NCI-H2029 treated with DMSO at 0.1 percent for 48 hours (cell line): ENCODE results near the gene CEP170.

Experiments used
- DNase-seq: peaks from one replicate; lab custom pipeline; 2025; lab: John Stamatoyannopoulos, UW

The CEP170 gene

DNA sequence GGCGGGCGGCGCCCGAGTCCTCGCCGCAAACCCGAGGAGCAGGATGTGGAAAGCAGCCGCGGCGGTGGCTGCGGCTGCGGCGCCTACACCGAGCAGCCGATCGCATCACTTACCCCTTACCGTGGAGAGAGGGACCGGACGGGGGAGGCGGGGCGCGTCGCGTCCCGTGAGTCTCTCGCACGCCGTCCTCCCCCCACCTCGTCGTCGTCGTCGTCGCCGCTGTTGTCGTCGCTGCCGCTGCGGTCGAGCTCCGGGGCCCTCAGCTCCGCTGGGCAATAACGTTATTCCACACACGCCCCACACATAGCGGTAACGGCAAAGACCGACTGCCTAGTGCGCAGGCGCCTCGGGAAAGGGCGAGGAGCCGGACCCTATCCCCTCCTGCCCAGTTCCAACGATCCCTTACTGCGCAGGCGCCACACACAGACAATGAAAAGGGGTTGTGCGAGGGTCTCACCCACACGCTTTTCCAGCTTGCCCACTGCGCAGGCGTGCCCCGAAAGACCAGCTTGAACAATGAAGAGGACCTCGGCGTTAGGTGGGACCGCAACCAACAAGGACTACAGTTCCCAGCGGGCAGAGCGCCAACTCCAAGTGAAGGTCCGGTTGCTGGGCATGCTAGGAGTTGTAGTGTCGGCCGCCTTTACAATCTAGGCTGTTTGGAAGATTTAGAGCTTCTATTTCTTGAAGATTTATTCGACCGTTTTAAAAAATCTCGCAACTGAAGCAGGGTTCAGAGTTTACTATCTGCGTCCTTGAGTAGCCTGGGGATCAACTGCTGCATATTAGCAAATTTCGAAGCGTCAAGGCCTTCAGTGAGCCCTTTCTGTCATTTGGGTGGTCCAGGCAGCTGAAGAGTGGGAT, at the start of gene CEP170:
CEP170 (minus strand) TSS at position 355 of the 864 bp plus-strand sequence. CDS start 30,001 bp downstream, outside the sequence.
- peak; percentile 98 for DNase-seq

DNA sequence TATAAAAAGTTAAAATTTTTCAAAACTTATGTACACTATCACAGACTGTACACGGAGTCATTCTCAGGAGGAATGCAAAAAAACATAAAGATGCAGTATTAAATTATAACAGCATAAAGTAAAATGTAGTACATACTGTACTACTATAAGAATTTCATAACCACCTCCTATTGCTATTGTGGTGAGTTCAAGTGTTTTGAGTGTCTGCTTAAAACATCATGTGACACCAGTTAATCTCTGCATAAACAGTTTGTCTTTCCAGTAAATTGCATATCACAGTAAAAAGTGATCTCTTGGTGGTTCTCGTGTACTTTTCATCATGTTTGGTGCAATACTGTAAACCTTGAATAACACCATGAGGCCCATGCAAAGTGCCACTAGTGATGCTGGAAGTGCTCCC, 46.0 kb upstream of the CEP170 start:
- DNase-seq = no peak

- no peak for DNase-seq
Observed at GRCh38 chr1:243299069-243299468, 44.0 kb upstream of the CEP170 start.

DNA sequence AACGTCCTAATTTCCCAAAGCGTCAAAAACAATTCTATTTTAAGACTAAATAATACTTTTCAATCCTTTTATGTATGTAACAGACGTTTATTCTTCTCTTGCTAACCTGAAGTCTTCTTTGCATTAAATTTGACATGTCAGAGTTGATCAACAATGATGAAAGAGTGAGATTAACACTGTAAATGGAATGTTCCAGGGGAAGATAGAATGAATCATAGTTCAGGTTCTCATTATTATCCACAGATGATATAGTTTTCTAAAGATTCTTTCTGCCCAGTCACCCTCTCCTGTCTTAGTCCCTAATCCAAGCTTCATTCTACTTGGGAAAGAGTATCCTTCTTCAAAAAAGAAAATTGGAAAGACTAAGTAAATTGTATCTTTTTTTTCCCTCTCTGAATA, 39.6 kb upstream of the CEP170 start:
- DNase-seq = no peak

GRCh38 chr1:243293941-243294722, 39.1 kb upstream of the CEP170 start:
- no peak for DNase-seq

DNA sequence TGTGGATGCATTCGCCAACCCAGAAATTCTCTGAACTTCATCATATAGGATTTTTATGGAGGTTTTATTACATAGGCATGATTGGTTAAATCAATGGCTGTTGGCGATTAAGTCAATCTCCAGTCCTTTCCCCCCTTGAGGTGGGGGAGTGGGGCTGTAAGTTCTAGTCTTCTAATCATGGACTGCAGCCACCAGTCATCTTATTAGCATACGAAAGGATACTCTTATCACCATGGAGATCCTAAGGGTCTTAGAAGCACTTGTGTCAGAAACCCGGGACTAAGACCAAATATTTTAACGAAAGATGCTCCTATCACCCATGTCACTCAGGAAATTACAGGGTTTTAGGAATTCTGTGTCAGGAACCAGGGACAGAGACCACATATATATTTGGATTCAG, 37.0 kb upstream of the CEP170 start:
- DNase-seq = no peak

GRCh38 chr1:243291292-243291691, 36.2 kb upstream of the CEP170 start:
- no peak for DNase-seq

- DNase-seq = no peak
Observed at GRCh38 chr1:243288062-243288461, 33.0 kb upstream of the CEP170 start.

GRCh38 chr1:243287652-243288051, 32.6 kb upstream of the CEP170 start:
- DNase-seq = no peak

DNA sequence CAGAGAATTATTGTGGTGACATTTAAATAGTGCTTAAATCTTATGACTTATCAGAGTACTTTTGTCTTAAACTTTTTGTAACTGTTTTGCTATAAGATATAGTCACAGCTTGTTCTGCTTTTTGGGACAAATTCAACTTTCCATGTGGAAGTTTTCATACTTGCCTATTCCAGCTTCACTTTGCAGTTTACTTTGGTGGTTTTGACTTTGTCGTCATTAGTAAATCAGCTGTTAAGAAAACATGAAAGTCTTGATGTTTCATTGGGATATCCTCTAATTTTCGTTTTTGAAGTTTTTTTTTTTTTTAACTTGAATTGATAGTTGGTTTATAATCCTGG, 32.0 kb upstream of the CEP170 start:
- DNase-seq = no peak

DNA sequence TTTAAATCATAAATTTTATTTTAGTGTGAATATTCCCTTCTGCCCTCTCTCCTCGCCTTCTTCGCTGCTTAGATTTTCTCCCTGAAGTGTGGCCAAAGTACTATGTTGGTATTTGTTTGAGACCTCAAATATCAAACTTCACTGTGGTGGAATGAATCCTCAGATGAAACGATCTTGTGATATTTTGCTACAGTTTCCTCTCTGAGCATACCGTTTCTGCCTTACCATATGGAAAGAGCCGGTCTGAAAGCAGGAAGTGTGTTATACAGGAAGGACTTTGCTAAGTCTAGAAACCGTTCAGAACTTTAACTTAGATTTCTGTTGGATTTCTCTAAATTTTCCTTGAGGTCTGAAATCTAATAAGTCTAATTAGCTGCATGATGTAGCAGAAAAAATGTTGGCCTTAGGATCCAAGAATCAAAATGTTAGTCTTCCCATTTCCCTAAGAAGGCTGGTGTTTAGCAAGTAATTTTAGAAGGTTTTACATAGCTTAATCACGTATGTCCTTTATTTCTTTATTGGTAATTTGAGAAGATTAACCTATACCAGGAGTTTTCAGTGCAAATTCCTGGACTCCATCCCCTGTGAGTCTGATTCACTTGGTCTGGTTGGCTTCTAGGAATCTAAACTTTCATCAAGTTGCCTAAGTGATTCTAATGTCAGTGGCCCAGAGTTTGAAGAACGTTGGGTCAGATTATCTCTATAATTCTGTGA, 31.5 kb upstream of the CEP170 start:
- no peak for DNase-seq

GRCh38 chr1:243281672-243282071, 26.6 kb upstream of the CEP170 start:
- no peak for DNase-seq

GRCh38 chr1:243280571-243281129, 25.6 kb upstream of the CEP170 start:
- DNase-seq = no peak

- DNase-seq = no peak
Observed at GRCh38 chr1:243275316-243275715, 20.2 kb upstream of the CEP170 start.

DNA sequence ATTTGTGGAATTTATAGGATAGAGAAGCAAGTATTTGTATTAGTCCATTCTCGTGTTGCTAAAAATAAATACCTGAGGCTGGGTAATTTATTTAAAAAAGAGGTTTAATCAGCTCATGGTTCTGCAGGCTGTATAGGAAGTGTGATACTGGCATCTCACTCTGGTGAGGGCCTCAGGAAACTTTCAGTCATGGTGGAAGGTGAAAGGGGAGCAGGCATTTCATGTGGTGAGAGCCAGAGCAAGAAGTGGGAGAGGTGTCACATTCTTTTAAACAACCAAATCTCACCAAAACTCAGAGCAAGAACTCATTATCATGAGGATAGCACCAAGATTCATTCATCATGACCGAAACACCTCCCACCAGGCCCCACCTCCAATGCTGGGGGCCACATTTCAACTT, 18.9 kb upstream of the CEP170 start:
- DNase-seq = no peak

DNA sequence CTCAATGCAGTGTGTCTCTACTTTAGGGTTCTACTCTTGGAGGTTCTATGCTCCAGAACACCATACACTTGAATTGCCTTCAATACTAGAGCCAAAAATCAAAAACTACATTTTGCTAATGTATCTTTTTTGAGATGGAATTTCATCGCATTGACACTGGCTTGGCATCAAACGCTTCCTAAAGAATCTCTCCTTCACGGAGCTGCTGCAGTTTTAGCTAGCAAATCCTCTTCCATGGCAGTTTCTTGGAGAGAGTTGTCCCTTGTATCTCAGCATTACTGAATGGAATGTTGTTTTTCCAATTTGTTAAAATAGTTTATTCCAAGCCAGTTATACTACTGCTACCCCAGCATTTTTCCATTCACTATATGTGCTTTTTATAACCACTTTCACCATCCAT, 18.4 kb upstream of the CEP170 start:
- DNase-seq = no peak

GRCh38 chr1:243272401-243272800, 17.3 kb upstream of the CEP170 start:
- DNase-seq = no peak

DNA sequence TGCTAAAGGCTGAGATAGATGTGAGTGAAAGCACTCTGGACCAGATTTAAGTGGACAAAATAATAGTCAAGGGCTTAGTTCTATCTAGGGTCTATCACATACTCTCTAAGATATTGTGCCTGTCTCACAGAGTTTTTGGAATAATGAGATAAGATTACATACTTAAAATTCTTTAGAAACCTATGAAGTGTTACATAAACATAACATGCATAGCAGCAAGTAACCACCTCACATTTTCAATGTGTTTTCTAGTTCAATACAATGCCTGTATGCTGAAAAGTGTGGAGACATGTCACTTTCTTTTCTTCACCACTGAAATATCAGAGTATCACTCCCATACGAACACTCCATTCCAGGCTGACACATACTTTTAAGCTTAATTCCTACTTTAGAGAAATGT, 16.9 kb upstream of the CEP170 start:
- no peak for DNase-seq

DNA sequence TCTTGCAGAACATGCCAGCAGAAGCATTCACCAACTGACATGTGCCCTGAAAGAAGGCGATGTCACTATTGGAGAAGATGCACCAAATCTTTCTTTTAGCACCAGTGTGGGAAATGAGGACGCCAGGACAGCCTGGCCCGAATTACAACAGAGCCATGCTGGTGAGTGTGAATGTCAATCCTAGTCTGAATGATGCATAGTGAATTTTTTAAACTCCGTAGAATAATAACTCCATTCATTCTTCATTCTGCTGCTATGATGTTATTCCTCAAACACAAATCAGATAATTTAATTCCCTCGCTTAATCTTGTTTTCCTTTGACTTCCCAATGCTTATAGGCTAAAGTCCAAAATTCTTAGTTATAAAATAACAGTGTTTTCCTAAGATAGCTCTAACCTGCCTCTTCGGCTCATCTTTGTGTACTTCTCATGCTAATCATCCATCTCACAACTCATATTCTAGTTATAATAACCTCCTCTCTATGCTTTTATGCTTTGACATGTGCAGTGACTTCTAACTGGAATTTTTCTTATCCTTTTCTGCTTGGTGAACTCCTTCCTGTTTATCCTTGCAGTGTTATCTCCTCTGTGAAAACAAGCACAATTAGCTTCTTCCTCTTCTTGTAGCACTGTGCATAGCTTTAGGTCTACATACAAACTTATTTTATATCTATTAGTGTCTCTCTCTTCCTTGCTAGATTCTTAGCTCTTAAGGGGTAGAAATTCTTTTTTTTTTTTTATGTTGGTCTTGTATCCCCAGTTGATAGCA, 15.2 kb upstream of the CEP170 start:
- no peak for DNase-seq

- DNase-seq = no peak
Observed at GRCh38 chr1:243269461-243269801, 14.3 kb upstream of the CEP170 start.

GRCh38 chr1:243268751-243269460, 13.8 kb upstream of the CEP170 start:
- no peak for DNase-seq
